SU-DHL-6 (cell line): ENCODE results near the gene OMP.

ENCODE experiments used
- H2AFZ ChIP-seq: fragments of 200-600 bp; sonication (generic); 2 replicates; pipeline ENCODE4 v1.6.1; 2014; ENCODE audit warnings: low read depth, mild to moderate bottlenecking, moderate library complexity, mixed read lengths, antibody characterized with exemption, low read length; ENCODE audit not compliant: severe bottlenecking
- H3F3A ChIP-seq: fragments of 200-600 bp; shearing (Covaris generic); 2 replicates; pipeline ENCODE4 v1.6.0; 2016; ENCODE audit warnings: antibody characterized with exemption, mild to moderate bottlenecking; ENCODE audit not compliant: insufficient read depth
- H3K27ac ChIP-seq: fragments of 200-600 bp; sonication (generic); 2 replicates; pipeline ENCODE4 v1.5.1; 2016; ENCODE audit warnings: low read depth, mild to moderate bottlenecking, low read length, moderate library complexity, mixed read lengths
- H3K27me3 ChIP-seq: fragments of 200-600 bp; sonication (generic), shearing (Covaris generic); 2 replicates; pipeline ENCODE4 v1.6.0; 2014; ENCODE audit warnings: mild to moderate bottlenecking, low read length
- H3K36me3 ChIP-seq: fragments of 200-600 bp; sonication (generic); 2 replicates; pipeline ENCODE4 v1.6.1; 2014; ENCODE audit warnings: mild to moderate bottlenecking, low read length, mixed read lengths
- H3K4me2 ChIP-seq: fragments of 300-600, 200-600 bp; shearing (Covaris generic), sonication (generic); 2 replicates; pipeline ENCODE4 v1.6.0; 2014; ENCODE audit warnings: low read length, low read depth, mild to moderate bottlenecking; ENCODE audit not compliant: poor library complexity, severe bottlenecking
- H3K4me3 ChIP-seq: fragments of 200-600 bp; sonication (generic); 2 replicates; pipeline ENCODE4 v1.5.1; 2014; ENCODE audit warnings: antibody characterized with exemption, low read length, mild to moderate bottlenecking, mixed read lengths; ENCODE audit not compliant: insufficient read depth, poor library complexity, severe bottlenecking
- H3K79me2 ChIP-seq: fragments of 200-600 bp; sonication (generic); 2 replicates; pipeline ENCODE4 v1.6.1; 2014; ENCODE audit warnings: mild to moderate bottlenecking, low read length, moderate library complexity; ENCODE audit not compliant: insufficient read depth
- H3K9ac ChIP-seq: fragments of 200-600 bp; sonication (generic); 2 replicates; pipeline ENCODE4 v1.7.0; 2014; ENCODE audit warnings: mild to moderate bottlenecking, low read length
- H3K9me2 ChIP-seq: fragments of 200-600 bp; sonication (generic); replicated peaks from 2 replicates; pipeline ENCODE4 v1.6.1; 2014; ENCODE audit warnings: low read length; ENCODE audit not compliant: insufficient read depth
- H3K9me3 ChIP-seq: fragments of 200-600 bp; sonication (generic); 2 replicates; pipeline ENCODE4 v1.6.1; 2014; ENCODE audit warnings: low read length, mixed read lengths; ENCODE audit not compliant: insufficient read depth
- H4K20me1 ChIP-seq: fragments of 200-600 bp; sonication (generic); 2 replicates; pipeline ENCODE4 v1.6.1; 2014; ENCODE audit warnings: low read depth, mild to moderate bottlenecking, antibody characterized with exemption, low read length, moderate library complexity, mixed read lengths
- CTCF ChIP-seq: fragments of 200-600 bp; sonication (generic); IDR thresholded peaks from one replicate; pipeline ENCODE4 v1.5.1; 2017; ENCODE audit warnings: antibody characterized with exemption, mild to moderate bottlenecking, low read length, moderate library complexity; ENCODE audit not compliant: insufficient read depth, poor library complexity, severe bottlenecking
- EZH2phosphoT487 ChIP-seq: fragments of 200-600 bp; sonication (generic), shearing (Covaris generic); conservative IDR thresholded peaks from 2 replicates; pipeline ENCODE4 v1.6.1; 2018; ENCODE audit warnings: mild to moderate bottlenecking, antibody characterized with exemption, low read length, moderate library complexity, mixed read lengths

OMP gene

GRCh38 chr11:77074205-77074604 lies 28.4 kb upstream of the OMP start:
- H3K9ac ChIP-seq = no peak overlapping the region
- H3K27me3 ChIP-seq = no peaks in the 10 kb centered on the region
- no peak overlapping the region for H3K4me3 ChIP-seq
- no peaks in the 10 kb centered on the region for H3K36me3 ChIP-seq
- H3K4me2 ChIP-seq = no peak overlapping the region
- H3K79me2 ChIP-seq = no peaks in the 10 kb centered on the region
- no peaks in the 10 kb centered on the region for H4K20me1 ChIP-seq
- H3K27ac ChIP-seq = no peak overlapping the region
- H3F3A ChIP-seq = no peaks in the 10 kb centered on the region
- no peak overlapping the region for H2AFZ ChIP-seq
- TF ChIP-seq CTCF (no peak), EZH2phosphoT487 (no peak)
- no peaks in the 10 kb centered on the region for H3K9me3 ChIP-seq
- no peaks in the 10 kb centered on the region for H3K9me2 ChIP-seq

- no peak for TF ChIP-seq EZH2phosphoT487
- no peak for TF ChIP-seq CTCF
- Histone ChIP-seq H3K9ac (no peak overlapping the region), H3K4me2 (no peak overlapping the region), H3K27ac (no peak overlapping the region), H3K9me2 (no peaks in the 10 kb centered on the region), H4K20me1 (no peaks in the 10 kb centered on the region), H3K36me3 (no peaks in the 10 kb centered on the region), H3K79me2 (no peaks in the 10 kb centered on the region), H2AFZ (no peak overlapping the region), H3K4me3 (no peak overlapping the region), H3K9me3 (no peaks in the 10 kb centered on the region), H3K27me3 (no peaks in the 10 kb centered on the region), H3F3A (no peaks in the 10 kb centered on the region)
These were observed 27.9 kb upstream of the OMP start for GRCh38 chr11:77074626-77075221.

GRCh38 chr11:77075425-77075905 lies 27.2 kb upstream of the OMP start:
- Histone ChIP-seq H3K9me2 (no peaks in the 10 kb centered on the region), H3K4me2 (no peak overlapping the region), H3K79me2 (no peaks in the 10 kb centered on the region), H3K9me3 (no peaks in the 10 kb centered on the region), H3K9ac (no peak overlapping the region), H3K4me3 (no peak overlapping the region), H2AFZ (no peak overlapping the region), H3K36me3 (no peaks in the 10 kb centered on the region), H3K27me3 (no peaks in the 10 kb centered on the region), H3F3A (no peaks in the 10 kb centered on the region), H4K20me1 (no peaks in the 10 kb centered on the region), H3K27ac (no peak overlapping the region)
- TF ChIP-seq EZH2phosphoT487 (no peak), CTCF (no peak)
